ENCODE data around the gene KLF12.

KLF12 gene

GRCh38 chr13:74102691-74103090, 31.5 kb downstream of the KLF12 start:
- no peak for DNase-seq

- no peak for DNase-seq
Observed at GRCh38 chr13:74101436-74101835, 32.8 kb downstream of the KLF12 start.

GRCh38 chr13:74098077-74098476, 36.1 kb downstream of the KLF12 start:
- DNase-seq, result no peak

GRCh38 chr13:74097116-74097515, 37.1 kb downstream of the KLF12 start:
- DNase-seq, result no peak

- DNase-seq, result no peak
Observed at GRCh38 chr13:74093691-74094090, 40.5 kb downstream of the KLF12 start.

GRCh38 chr13:74092711-74093110, 41.5 kb downstream of the KLF12 start:
- no peak for DNase-seq

- DNase-seq, result no peak
Observed at GRCh38 chr13:74090869-74091605, 43.2 kb downstream of the KLF12 start.

GRCh38 chr13:74090397-74090796, 43.8 kb downstream of the KLF12 start:
- DNase-seq, result no peak

- DNase-seq, result no peak
Observed at GRCh38 chr13:74087357-74087756, 46.8 kb downstream of the KLF12 start.
